Pons (tissue), 1 donor: ENCODE data around the gene CEP290.
"Not testable (repeated sequence)": the region's sequence is repeated elsewhere in the genome, so short reads cannot be mapped to it uniquely, and the experiment has no call there.

ENCODE experiments used
- DNase-seq: peaks from one replicate; pipeline ENCODE4 v3.0.0-alpha.2; 2016; ENCODE audit warnings: low spot score

The CEP290 gene

DNA sequence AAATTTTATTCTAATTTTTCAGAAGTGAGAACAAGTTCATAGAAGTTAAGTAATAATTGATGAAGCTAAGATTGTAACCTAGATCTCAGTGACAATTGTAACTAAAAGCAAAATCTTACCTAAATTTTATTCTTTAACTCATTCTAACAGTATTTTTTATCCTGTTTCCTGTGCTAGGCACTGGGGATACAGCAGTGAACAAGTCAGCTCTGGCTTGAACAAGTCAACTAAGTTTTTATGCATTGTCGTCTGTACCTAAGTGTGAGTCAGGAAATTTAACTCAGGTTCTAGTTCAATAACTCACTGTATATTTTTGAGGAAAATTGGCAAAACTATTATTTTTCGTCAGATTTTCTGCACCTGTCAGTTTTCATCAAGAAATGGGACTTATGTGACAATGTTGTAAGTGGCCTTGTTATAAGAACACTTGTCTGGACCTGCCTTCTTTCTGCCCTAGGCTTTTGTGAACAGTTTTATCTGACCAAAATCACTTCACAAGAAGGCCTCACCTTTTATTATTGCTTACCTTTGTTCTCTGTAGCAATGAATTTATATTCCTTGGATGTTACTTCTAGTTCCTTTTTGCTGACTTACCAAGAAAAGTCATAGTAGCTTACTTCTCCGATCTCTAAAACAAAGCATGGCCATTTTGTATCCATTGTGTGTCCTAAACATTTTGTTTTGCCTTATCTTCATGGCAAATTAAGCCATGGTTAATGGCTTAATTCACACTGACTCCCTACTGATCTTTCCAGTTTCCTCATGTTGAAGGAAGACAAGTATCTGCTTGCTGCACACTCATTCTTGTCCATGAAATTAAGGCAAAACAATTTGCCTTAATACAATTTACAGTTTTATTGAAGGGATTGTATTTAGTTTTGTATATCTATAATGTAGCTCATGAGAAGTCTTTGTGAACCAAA lies 2.9 kb upstream of the CEP290 start:
- no peak for DNase-seq

DNA sequence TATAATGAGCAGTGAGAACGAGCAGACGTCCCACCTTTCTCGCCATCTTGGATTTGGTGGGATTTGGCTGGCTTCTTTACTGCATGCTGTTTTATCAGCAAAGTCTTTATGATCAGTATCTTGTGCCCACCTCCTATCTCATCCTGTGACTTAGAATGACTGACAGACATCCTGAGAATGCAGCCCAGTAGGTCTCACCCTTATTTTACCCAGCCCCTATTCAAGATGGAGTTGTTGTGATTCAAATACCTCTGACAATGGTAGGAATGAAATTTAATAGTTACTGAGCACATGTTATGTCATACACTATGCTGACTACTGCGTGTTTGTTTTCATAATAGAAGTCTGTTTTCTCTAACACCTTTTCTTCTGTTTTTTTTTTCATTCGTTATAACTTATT lies 2.1 kb upstream of the CEP290 start:
- no peak for DNase-seq

DNA sequence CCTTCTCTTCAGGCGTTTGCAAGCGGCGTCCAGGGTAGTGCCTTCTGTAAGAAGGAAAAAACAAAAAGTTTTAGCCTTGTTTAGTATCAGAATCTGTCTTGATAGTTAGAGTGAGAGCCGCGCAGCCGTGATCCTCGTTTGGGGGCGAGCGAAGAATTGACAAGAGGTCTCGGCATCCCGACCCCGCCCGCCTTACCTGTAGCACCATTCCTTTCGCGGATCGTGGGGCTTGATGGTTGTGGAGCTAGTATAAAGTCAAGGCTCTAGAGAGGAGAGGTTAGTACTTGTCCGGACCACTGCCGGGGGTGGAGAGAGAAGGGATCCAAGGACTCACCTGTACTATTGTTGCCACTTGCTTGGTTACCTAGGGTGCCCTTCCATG lies 713 bp upstream of the CEP290 start:
- DNase-seq, result peak; percentile 18

DNA sequence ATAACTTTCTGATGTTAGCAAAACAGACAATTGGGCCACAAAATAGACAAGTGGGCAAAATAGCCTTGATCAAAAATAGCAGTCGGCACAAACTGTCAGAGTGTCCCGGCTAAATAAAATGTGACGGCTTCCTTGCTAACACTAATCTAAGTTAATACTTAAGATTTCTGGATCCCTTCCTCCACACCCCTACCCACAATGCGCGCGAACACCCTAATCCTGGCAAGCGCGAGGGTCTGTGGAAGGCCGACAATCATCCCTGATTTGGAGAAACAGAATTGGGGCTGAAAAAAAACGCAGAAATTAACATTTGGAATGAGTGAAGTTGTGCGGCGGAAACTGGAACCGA lies 489 bp downstream of the CEP290 start:
- DNase-seq, result no peak

DNA sequence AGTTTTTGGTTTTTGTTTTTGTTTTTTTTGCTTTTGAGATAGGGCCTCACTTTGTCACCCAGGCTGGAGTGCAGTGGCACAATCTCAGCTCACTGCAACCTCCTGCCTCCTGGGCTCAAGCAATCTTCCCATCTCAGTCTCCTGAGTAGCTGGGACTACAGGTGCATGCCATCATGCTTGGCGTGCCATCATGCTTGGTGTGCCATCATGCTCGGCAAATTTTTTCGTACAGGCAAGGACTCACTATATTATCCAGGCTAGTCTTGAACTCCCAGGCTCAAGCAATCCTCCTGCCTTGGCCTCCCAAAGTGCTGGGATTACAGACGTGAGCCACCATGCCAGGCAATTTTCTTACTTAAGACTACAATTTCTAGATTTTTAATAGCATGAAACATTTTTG lies 2.2 kb downstream of the CEP290 start:
- DNase-seq, result not testable (repeated sequence)

DNA sequence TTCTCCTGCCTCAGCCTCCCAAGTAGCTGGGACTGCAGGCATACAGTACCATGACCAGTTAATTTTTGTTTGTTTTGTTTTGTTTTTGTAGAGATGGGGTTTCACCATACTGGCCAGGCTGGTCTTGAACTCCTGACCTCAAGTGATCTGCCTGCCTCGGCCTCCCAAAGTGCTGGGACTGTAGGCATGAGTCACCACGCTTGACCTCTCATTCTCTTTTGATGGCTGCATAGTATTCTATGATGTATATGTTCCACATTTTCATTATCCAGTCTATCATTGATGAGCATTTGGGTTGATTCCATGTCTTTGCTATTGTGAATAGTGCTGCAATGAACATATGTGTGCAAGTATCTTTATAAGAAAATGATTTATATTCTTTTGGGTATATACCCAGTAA lies 8.7 kb downstream of the CEP290 start:
- not testable (repeated sequence) for DNase-seq

DNA sequence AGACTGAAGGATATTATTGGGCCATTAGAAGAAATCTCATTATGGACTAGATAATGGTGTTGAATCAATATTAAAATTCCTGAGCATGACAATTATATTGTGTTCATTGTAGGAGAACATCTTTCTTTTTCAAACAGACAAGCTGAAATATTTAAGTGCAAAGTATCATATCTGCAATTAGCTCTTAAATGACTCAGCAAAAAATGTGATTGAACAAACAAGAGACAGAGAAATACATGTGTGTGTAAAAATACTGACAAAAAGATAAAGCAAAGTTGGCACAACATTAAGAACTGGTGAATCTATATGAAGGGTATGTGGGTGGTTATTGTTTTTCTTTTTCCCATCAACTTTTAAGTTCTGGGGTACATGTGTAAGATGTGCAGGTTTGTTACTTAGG lies 9.5 kb downstream of the CEP290 start:
- DNase-seq, result no peak

DNA sequence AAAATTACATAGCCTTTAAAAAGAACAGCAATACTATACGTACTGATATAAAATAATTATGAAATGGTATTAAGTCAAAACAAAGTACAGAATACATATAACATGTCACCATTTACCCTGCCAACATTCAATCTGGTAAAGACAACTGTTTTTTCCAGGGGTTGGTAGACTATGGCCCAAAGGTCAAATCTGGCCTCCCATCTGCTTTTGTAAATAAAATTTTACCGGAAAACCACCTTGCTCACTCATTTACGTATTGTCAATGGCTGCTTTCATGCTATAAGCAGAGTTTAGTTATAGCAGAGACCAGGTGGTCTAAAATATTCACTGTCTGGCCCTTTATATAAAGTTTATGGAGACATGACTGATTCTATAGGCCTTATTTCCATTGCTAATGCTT lies 14.0 kb downstream of the CEP290 start:
- DNase-seq, result no peak

DNA sequence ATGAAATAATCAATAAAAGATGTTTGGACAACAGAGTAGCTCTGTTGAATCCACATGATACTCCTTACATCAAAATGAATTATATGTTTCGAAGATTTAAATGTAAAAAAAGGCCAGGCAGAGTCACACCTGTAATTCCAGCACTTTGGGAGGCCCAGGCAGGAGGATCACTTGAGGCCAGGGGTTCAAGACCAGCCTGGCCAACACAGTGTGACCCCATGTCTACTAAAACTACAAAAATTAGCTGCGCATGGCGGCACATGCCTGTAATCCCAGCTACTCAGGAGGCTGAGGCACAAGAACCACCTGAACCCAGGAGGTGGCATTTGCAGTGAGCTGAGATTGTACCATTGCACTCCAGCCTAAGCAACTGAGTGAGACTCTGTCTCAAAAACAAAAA lies 14.8 kb downstream of the CEP290 start:
- no peak for DNase-seq

DNA sequence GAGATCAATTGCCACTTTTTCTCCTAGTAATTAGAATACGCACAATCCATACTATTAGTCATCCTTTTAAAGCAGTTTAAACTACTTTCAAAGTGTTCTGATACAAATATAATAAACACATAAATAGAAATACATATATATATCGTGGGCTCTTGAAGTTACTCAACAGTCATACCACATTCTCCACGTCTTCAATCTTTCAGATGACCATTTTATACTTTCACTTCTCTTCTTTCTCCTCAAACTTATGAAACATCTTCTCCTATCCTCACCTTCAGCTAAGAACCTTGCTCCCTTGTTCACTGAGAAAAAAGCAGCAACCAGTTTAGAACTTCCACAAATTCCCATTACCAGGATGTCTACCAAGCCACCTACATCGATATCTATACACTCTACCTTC lies 19.2 kb downstream of the CEP290 start:
- DNase-seq, result no peak

DNA sequence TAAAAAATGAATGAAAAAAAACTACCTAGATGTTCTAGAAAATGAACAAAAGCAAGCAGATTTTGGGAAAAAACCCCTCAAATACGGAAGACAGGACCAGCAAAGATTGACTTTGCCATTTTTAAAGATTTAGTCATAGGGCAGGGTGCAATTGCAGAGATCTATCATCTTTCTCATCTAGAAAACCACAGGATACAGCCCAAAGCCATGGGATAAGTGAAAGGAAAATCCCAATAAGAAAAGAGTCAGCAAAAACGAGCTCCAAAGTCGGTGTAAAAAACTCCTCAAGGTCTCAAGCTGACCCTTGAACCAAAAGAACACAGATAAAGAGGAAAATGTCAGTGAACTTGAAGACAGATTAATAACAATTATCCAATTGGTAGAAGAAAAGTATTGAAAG lies 28.0 kb downstream of the CEP290 start:
- no peak for DNase-seq

DNA sequence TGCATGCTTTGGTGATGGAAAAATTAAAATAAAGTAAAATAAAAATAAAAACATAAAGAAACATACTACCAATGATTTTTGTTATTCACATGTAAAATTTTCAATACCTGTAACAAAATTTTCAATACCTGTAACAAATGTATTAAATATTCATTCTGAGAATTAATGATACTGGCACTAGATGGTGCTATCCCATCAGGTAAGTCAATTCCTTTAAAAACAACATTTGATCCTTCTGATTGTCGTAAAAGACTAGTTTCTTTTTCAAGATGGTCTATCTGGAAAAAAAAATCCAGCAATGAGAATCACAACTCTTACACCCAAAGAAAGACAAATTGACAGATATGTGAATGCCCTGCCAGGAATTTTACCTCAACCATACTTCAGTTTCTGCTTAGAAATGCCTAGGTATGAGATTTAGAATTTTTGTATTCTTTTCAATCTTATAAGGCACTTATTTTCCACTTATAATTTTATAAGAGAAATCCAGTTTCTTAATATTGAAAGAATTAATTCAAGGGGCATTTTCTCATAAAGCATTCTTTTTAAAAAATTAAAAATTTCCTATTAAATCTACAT lies 30.7 kb downstream of the CEP290 start:
- DNase-seq, result peak; percentile 26

DNA sequence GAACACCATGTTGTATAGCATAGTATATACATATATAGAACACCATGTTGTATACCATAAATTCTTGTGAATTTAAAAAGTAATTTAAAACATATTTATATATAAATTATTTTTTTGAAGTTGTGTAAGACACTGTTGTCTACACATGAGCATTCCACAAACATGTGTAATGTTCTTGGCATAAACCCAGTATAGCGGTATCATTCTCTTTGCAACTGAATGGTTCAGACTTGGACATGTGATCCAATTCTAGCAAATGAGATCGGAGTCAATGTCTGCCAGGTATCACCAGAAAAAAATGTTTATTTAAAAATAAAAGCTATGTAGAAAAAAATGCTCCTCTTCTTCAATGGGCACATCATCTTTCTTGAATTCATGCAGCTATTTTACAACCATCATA lies 33.9 kb downstream of the CEP290 start:
- no peak for DNase-seq

DNA sequence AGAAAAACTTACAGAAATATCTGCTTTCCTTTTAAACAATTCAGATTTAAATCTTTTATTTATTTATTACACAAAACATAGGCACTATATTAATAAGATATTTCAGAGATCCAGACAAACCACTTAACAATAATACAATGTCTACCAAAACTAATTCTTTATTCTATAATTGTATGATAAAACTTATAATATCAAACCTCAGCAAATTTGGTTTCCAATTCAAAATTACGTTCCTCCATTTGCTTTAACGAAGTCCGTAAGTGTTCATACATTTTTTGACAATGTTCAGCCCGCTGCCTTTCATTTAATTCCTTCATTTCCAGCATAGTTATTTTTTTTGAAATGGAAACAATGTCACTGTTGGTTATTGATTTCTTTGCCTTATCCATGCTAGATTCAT lies 48.3 kb downstream of the CEP290 start:
- no peak for DNase-seq

DNA sequence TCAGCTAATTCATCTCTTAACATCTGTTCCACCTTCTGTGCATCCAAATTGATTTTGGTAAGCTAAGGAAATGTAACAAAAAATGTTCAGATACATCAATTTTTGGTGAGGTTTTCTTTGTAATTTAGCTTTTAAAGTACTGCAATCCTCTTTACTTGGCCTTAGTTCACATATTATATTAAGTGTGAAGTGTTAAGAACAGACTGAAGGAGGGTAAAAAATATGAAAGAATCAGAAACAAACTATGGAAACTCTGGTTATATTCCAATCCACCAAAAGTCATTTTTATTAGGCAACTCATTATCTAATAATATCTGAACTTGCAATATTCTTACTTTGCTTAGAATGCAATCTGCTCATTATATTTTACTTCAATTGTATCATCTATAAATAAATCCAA lies 49.1 kb downstream of the CEP290 start:
- peak; percentile 21 for DNase-seq

DNA sequence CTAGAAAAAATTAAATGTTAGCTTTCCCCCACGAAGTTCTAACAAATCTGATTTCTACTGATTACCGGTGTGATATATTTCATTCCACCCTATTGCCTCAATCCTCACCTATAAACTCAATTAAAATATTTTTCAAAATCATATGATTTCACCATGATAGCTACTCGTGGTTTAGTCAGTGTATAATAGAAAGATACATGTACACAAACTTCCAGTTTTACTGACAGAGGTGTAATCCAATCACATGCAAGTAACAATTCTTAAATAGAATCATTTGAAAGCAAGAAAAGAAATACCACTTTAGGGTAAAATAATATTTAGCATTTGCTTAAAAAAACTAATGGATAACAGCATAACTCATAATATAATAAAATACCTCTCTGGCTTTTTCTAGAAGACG lies 57.7 kb downstream of the CEP290 start:
- DNase-seq, result no peak

DNA sequence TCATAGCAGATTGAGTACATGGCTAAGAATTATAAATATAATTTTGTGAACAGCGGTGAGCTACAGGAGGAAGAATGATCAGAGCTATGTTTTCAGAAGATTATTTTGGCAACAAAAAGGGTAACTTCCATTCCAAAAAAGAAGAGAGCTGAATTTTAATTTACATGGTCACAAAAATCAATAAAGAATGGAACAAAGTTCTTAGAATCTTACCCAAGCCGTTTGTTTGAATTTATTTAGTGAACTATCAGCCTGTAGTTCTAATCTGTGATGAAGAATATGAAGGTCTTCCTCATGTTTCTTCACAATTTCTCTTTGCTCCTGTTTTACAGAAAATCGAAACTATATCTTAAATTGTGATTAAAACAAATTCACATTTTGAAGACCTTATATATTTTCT lies 58.3 kb downstream of the CEP290 start:
- DNase-seq, result no peak

DNA sequence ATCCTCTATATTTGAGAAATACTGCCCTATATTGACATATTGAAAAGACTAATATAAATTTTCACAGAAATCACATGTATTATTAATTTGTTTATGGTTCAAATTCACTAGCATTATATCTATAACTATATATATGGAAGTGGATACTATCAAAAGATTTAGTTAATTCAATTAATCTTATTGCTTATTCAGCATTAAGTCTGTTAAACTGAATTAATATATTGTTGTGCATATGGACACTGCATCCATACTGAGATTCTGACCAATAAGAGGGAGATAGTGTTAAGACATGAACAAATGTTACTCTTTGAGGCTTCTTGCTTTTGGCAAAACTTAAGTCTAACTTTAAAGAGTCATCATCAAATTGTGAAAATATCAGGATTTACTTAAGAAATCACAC lies 60.6 kb downstream of the CEP290 start:
- DNase-seq, result no peak

DNA sequence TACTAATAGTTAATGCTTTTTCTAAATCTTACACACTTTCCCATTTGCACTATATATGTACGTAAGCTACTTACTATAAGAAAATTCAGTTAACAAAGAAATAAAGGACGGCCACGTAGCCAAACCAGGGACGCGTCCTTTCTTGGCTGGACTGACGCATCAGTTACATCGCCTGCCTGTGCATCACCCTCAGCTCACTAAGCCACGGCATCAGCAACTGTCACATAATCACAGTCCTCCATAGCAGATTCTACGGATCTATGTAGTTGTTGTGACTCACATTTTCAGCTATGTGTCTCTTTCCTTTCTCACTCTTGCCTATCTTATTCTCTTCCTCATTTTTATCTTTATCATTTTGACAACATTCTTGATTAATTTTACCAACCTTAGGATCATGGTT lies 74.6 kb downstream of the CEP290 start:
- no peak for DNase-seq

DNA sequence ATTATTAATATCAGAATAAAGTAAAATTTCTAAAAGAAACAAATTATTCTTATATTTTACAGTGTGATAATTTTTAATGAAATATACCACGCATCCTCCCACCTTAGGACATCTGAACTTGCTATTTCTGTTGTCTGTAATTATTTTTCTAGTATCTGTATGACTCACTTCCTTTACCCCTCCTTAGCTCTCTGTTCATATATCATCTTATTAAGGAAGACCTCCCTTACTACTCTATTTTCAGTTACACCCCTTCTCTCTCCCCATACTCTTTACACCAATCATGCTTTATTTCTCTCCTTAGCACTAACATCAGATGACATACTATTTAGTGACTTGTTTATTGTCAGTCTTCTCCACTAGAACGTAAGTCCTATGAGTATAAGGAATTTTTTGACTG lies 78.5 kb downstream of the CEP290 start:
- DNase-seq, result no peak

DNA sequence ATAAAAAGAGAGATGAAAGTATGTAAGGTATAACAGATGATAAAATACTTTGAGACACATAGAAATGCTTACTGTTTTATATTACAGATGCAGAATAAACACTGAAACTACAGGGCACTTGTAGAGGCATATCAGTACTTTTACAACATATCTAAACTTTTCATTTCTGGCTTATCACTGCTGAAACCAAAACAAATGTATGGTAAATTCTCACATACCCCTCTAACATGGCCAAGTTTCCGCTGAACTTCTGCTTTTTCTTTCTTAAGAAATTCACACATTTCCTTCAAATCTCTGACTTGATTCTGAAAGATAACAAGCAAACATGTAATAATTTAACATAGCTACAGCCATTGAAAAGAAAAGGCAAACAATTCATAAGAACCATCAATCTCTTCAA lies 79.4 kb downstream of the CEP290 start:
- no peak for DNase-seq

DNA sequence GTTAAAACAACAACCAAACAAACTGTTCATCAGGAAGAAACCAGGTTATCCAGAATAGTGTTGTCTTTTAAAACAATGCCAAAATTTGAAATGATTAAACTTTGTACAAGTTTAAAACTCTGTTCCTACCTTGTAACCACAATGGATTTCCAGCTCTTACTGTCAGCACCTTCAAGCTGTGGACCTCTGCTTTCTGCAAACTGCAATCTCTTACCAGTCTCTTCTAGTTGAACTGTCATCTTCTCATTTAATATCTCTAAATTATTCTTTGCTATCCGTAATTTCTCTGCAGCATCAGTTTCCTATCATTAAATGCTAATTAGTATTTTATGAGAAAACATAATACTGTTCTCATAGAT lies 83.2 kb downstream of the CEP290 start:
- no peak for DNase-seq

DNA sequence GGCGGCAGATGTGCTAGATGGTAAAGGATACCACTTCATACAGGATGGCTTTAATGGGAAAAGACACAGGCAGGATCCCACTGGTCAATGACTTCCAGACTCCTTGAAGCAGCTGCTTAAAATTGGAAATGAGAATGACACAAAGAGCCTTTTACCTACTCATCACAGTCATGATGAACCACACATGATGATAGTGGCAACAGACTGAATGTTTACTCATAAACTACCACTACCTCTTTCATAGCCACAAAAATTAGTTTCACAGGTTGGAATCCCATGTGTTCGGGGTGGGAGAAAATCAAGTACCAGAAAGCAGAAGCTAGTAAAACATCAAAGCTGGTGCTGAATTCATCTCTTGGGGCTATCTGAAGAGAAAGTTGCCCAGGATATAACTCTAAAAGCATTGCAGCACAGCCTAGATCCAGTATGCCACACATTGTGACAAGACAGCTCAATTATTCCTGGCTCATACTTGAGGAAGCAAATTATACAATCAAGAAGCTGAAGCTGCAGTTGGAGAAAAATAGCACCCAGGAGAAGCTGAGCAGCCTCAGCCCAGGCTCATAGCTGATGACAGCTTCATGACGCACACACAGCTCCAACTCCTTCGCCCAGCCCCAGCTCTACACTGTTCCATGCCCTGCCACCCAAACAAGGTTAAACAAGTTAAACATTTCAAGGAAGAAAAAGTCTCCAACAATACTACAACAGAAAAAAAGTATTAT lies 83.7 kb downstream of the CEP290 start:
- DNase-seq, result no peak
